Right atrium auricular region (tissue), 2 donors: ENCODE measurements around the gene ACE2. TPM values are rescaled to one million over a fixed set of nuclear protein-coding genes. Genes with fewer than 3 reads are reported as not detected.

Source experiments
- DNase-seq: peaks from one replicate; pipeline ENCODE4 v3.0.0-alpha.2; 2019; ENCODE audit warnings: low spot score
- H3K27ac ChIP-seq, 2 donors: fragments of 200-600 bp; sonication (generic); 1 replicate in 1 of 2; 2 replicates in 1 of 2; pipeline ENCODE4 v1.5.1; 2016 to 2019
- H3K27me3 ChIP-seq, 2 donors: fragments of 200-600 bp; sonication (generic); one replicate each; pipeline versions ENCODE4 v1.5.1 to v1.6.0; 2017 to 2019
- H3K36me3 ChIP-seq: fragments of 200-600 bp; sonication (generic); one replicate; pipeline ENCODE4 v1.5.1; 2016
- H3K4me1 ChIP-seq, 2 donors: fragments of 200-600 bp; sonication (generic); one replicate each; pipeline versions ENCODE4 v1.5.1 to v1.6.0; 2017 to 2019
- H3K4me3 ChIP-seq, 2 donors: fragments of 200-600 bp; sonication (generic); 1 replicate in 1 of 2; 2 replicates in 1 of 2; pipeline ENCODE4 v1.5.1; 2017 to 2019; ENCODE audit warnings: mild to moderate bottlenecking in 1 of 2, moderate library complexity in 1 of 2
- H3K9me3 ChIP-seq, 2 donors: fragments of 200-600 bp; sonication (generic); one replicate each; pipeline ENCODE4 v1.5.1; 2019
- CTCF ChIP-seq, 2 donors: fragments of 200-600 bp; sonication (generic); IDR thresholded peaks; one replicate each; pipeline ENCODE4 v1.5.1; 2019; ENCODE audit warnings: antibody characterized with exemption in 2 of 2
- total RNA-seq, 2 donors: library from RNA; depleted of rRNA; stranded (reverse); fragments of >200 nt; gene quantifications; one replicate each; pipeline ENCODE4 v1.1.0, GENCODE V29; 2016

Gene ACE2
- total RNA-seq, 2 donors from 2014 or later = 15.2 to 26.1 TPM

GRCh38 chrX:15600049-15600448 is 711 bp downstream of the ACE2 start:
- H3K9me3 ChIP-seq = no peaks in the 10 kb centered on the region
- H3K4me3 ChIP-seq = no peak overlapping the region
- no peaks in the 10 kb centered on the region for H3K36me3 ChIP-seq
- no peaks in the 10 kb centered on the region for H3K27me3 ChIP-seq
- DNase-seq = no peak
- TF ChIP-seq CTCF (IDR thresholded peaks at IDR 0.05) = no peak
- no peaks in the 10 kb centered on the region for H3K4me1 ChIP-seq
- peak overlapping the region in 1 of 2 donors; percentile 63 for H3K27ac ChIP-seq

GRCh38 chrX:15599461-15599860 is 1.3 kb downstream of the ACE2 start:
- no peak overlapping the region for H3K4me3 ChIP-seq
- H3K36me3 ChIP-seq = no peaks in the 10 kb centered on the region
- H3K27me3 ChIP-seq = no peaks in the 10 kb centered on the region
- H3K4me1 ChIP-seq = no peaks in the 10 kb centered on the region
- no peak for DNase-seq
- no peak for TF ChIP-seq CTCF (IDR thresholded peaks at IDR 0.05)
- H3K9me3 ChIP-seq = no peaks in the 10 kb centered on the region
- H3K27ac ChIP-seq = peak overlapping the region in 1 of 2 donors; percentile 63

- peak overlapping the region in 1 of 2 donors; percentile 3 for H3K4me3 ChIP-seq
- no peaks in the 10 kb centered on the region for H3K27me3 ChIP-seq
- TF ChIP-seq CTCF (IDR thresholded peaks at IDR 0.05) = no peak
- no peak for DNase-seq
- H3K9me3 ChIP-seq = no peaks in the 10 kb centered on the region
- H3K4me1 ChIP-seq = no peaks in the 10 kb centered on the region
- H3K36me3 ChIP-seq = no peaks in the 10 kb centered on the region
- peak overlapping the region in 1 of 2 donors; percentile 63 for H3K27ac ChIP-seq
These were observed 2.7 kb downstream of the ACE2 start for GRCh38 chrX:15598026-15598425.

GRCh38 chrX:15594371-15594770 is 6.4 kb downstream of the ACE2 start:
- Histone ChIP-seq H3K27me3 (no peaks in the 10 kb centered on the region), H3K36me3 (no peaks in the 10 kb centered on the region), H3K4me3 (no peak overlapping the region), H3K9me3 (no peaks in the 10 kb centered on the region), H3K27ac (no peak overlapping the region), H3K4me1 (no peaks in the 10 kb centered on the region)
- no peak for TF ChIP-seq CTCF (IDR thresholded peaks at IDR 0.05)
- DNase-seq = no peak

GRCh38 chrX:15579778-15580747 is 20.7 kb downstream of the ACE2 start:
- Histone ChIP-seq H3K9me3 (no peaks in the 10 kb centered on the region), H3K4me1 (peaks cover 0 to 7% of the 10 kb centered on the region in 2 donors), H3K27ac (peak overlapping the region; percentile 3 to 27), H3K36me3 (peaks cover 4% of the 10 kb centered on the region), H3K4me3 (no peak overlapping the region), H3K27me3 (no peaks in the 10 kb centered on the region)
- no peak for DNase-seq
- TF ChIP-seq CTCF (IDR thresholded peaks at IDR 0.05) = no peak
